Activated B cell treated with CpG ODN at 0.5 μM for 24 hours (primary cell): ENCODE results near the gene PHTF2. TPM values are rescaled to one million over a fixed set of nuclear protein-coding genes. Genes with fewer than 3 reads are reported as not detected.

Source experiments
- ATAC-seq: fragments of 200-7000 bp; cut with Tn5 transposase; one replicate; pipeline ENCODE4 v1.10.0; 2021; ENCODE audit warnings: low read depth, mild to moderate bottlenecking, moderate library complexity
- CTCF ChIA-PET: fragments of 350-600 bp; sonication (Branson Sonifier 250); formaldehyde crosslinking; loops from one replicate; lab custom pipeline; 2021; ENCODE audit warnings: antibody characterized with exemption; lab: Charles Lee
- POLR2A ChIA-PET: fragments of 350-600 bp; sonication (Branson Sonifier 250); formaldehyde crosslinking; loops from one replicate; lab custom pipeline; 2021; ENCODE audit warnings: antibody characterized with exemption; lab: Charles Lee
- DNase-seq: peaks from one replicate; pipeline ENCODE4 v3.0.0; 2022
- H3K27ac Mint-ChIP-seq: one replicate; pipeline ENCODE4 v1.8.0; 2020; ENCODE audit warnings: mixed read lengths
- H3K27me3 Mint-ChIP-seq: one replicate; pipeline ENCODE4 v1.8.0; 2021; ENCODE audit warnings: mixed read lengths
- H3K36me3 Mint-ChIP-seq: one replicate; pipeline ENCODE4 v1.8.0; 2021; ENCODE audit warnings: low read depth, mixed read lengths
- H3K4me1 Mint-ChIP-seq: one replicate; pipeline ENCODE4 v1.8.0; 2021; ENCODE audit warnings: mixed read lengths
- H3K4me3 Mint-ChIP-seq: one replicate; pipeline ENCODE4 v1.8.0; 2020; ENCODE audit warnings: mild to moderate bottlenecking, mixed read lengths
- H3K9me3 Mint-ChIP-seq: one replicate; pipeline ENCODE4 v1.8.0; 2020; ENCODE audit warnings: mixed read lengths
- CTCF ChIP-seq: fragments of 200-600 bp; IDR thresholded peaks from one replicate; pipeline ENCODE4 v1.8.0; 2022; ENCODE audit warnings: antibody characterized with exemption, mild to moderate bottlenecking
- intact Hi-C: fragments of 100-400 bp; cut with micrococcal nuclease; formaldehyde crosslinking; loops from one replicate; pipeline ENCODE4 v1.15.1; 2024
- total RNA-seq: library from RNA; stranded (reverse); gene quantifications from 2 replicates; pipeline ENCODE4 v1.2.3, GENCODE V29; 2022

The PHTF2 gene
- total RNA-seq, 1 donor from 2014 or later, result 38.9 TPM

GRCh38 chr7:77910124-77910523, 111.6 kb downstream of the PHTF2 start:
- POLR2A ChIA-PET, result no interaction called here
- H3K9me3 Mint-ChIP-seq, result no peaks in the 10 kb centered on the region
- DNase-seq (no peak), ATAC-seq (no peak)
- H3K27ac Mint-ChIP-seq, result no peak overlapping the region
- intact Hi-C loops, result no loop called here
- CTCF ChIA-PET, result interaction anchor here (0.6 to 1.3 kb wide), 2 partner anchors 111 to 151 kb away, joined by 3 read pairs; no protein-coding TSS in a partner anchor
- H3K4me3 Mint-ChIP-seq, result no peak overlapping the region
- TF ChIP-seq CTCF, result no peak
- peaks cover 22% of the 10 kb centered on the region for H3K36me3 Mint-ChIP-seq
- no peaks in the 10 kb centered on the region for H3K27me3 Mint-ChIP-seq
- H3K4me1 Mint-ChIP-seq, result peaks cover 35% of the 10 kb centered on the region

GRCh38 chr7:77912293-77912692, 113.7 kb downstream of the PHTF2 start:
- DNase-seq (no peak), ATAC-seq (no peak)
- Mint-ChIP-seq H3K4me1 (peaks cover 16% of the 10 kb centered on the region), H3K9me3 (no peaks in the 10 kb centered on the region), H3K27me3 (no peaks in the 10 kb centered on the region), H3K27ac (no peak overlapping the region), H3K4me3 (no peak overlapping the region), H3K36me3 (peaks cover 33% of the 10 kb centered on the region)
- intact Hi-C loops, result no loop called here
- ChIA-PET POLR2A (interaction anchor here (0.6 kb wide), 1 partner anchor 109 kb away, joined by 4 read pairs; no protein-coding TSS in a partner anchor), CTCF (no interaction called here)
- TF ChIP-seq CTCF, result no peak

- no peak for ATAC-seq
- peaks cover 18% of the 10 kb centered on the region for H3K4me1 Mint-ChIP-seq
These were observed 115.5 kb downstream of the PHTF2 start for GRCh38 chr7:77913977-77914607.

GRCh38 chr7:77917500-77918262, 119.1 kb downstream of the PHTF2 start:
- POLR2A ChIA-PET, result no interaction called here
- TF ChIP-seq CTCF, result no peak
- Mint-ChIP-seq H3K9me3 (no peaks in the 10 kb centered on the region), H3K27ac (no peak overlapping the region), H3K27me3 (no peaks in the 10 kb centered on the region), H3K4me1 (peaks cover 17% of the 10 kb centered on the region), H3K36me3 (peaks cover 47% of the 10 kb centered on the region), H3K4me3 (no peak overlapping the region)
- DNase-seq (no peak), ATAC-seq (no peak)
- intact Hi-C loops, result no loop called here
- CTCF ChIA-PET, result no interaction called here

More at GRCh38 chr7:77913977-77914607, 115.5 kb downstream of the PHTF2 start:
- Mint-ChIP-seq H3K27me3 (no peaks in the 10 kb centered on the region), H3K27ac (no peak overlapping the region), H3K36me3 (peaks cover 43% of the 10 kb centered on the region), H3K9me3 (no peaks in the 10 kb centered on the region), H3K4me3 (no peak overlapping the region)
- TF ChIP-seq CTCF, result no peak
- intact Hi-C loops, result no loop called here
- no peak for DNase-seq
- CTCF ChIA-PET, result interaction anchor here (0.8 to 1.2 kb wide), 4 partner anchors 9 to 257 kb away, joined by 3 to 4 read pairs (median 3); partner anchors contain the start of genes PHTF2 and TMEM60
- POLR2A ChIA-PET, result no interaction called here

GRCh38 chr7:77918676-77919075, 120.1 kb downstream of the PHTF2 start:
- intact Hi-C loops, result no loop called here

More at GRCh38 chr7:77918676-77919075, 120.1 kb downstream of the PHTF2 start:
- no peak overlapping the region for H3K4me3 Mint-ChIP-seq
- DNase-seq, result no peak
- POLR2A ChIA-PET, result no interaction called here
- H3K4me1 Mint-ChIP-seq, result peaks cover 20% of the 10 kb centered on the region
- H3K36me3 Mint-ChIP-seq, result peaks cover 56% of the 10 kb centered on the region
- CTCF ChIA-PET, result no interaction called here
- TF ChIP-seq CTCF, result no peak
- no peak for ATAC-seq
- no peak overlapping the region for H3K27ac Mint-ChIP-seq
- H3K9me3 Mint-ChIP-seq, result no peaks in the 10 kb centered on the region
- no peaks in the 10 kb centered on the region for H3K27me3 Mint-ChIP-seq
